K562 (cell line): ENCODE results near the gene C10orf53. TPM values are rescaled to one million over a fixed set of nuclear protein-coding genes. Genes with fewer than 3 reads are reported as not detected.

Source experiments
- ATAC-seq: fragments of 200-7000 bp; cut with Tn5 transposase; 3 replicates; pipeline ENCODE4 v1.9.1; 2020; ENCODE audit warnings: moderate library complexity
- BruUV-seq: library from RNA; stranded (reverse); fragments of 400-500 nt; replicated peaks from 2 replicates; lab custom pipeline; 2021; lab: Mats Ljungman, UMichigan
- CTCF ChIA-PET: fragments of 300-600 bp; formaldehyde crosslinking; extraction: SDS; loops from one replicate; lab custom pipeline; 2021; ENCODE audit warnings: low intra/inter-chr PET ratio; lab: Yijun Ruan, JAX
- POLR2A ChIA-PET: fragments of 300-600, 350-650 bp; sonication (Branson Sonifier 250); formaldehyde crosslinking; extraction: SDS; loops from one replicate; lab custom pipeline; 2021; ENCODE audit warnings: antibody characterized with exemption, inconsistent platforms; lab: Yijun Ruan, JAX
- DNase-seq, 4 experiments: peaks; one replicate each; pipeline versions ENCODE4 v3.0.0 to v3.0.0-alpha.2; 2011 to 2018; ENCODE audit warnings: low spot score in 3 of 4, mixed read lengths in 3 of 4; ENCODE audit errors: extremely low read depth in 1 of 4
- FAIRE-seq: peaks from 2 replicates; lab custom pipeline; 2011; peaks lifted over from hg19 to GRCh38; lab: Jason Lieb, UNC
- H2AFZ ChIP-seq: 2 replicates; pipeline ENCODE4 v1.6.0; 2011; ENCODE audit warnings: low read depth, low read length, control low read depth, inconsistent platforms
- H3K27ac ChIP-seq: fragments of 200-600 bp; 3 replicates; pipeline ENCODE4 v1.8.0; 2011; ENCODE audit warnings: low read depth, mild to moderate bottlenecking, control low read depth, inconsistent platforms, low read length, moderate library complexity, mixed read lengths; ENCODE audit errors: extremely low read depth
- H3K27me3 ChIP-seq, 2 experiments: fragments of 300-600 bp in 1 of 2; 2 replicates in 1 of 2; 3 replicates in 1 of 2; pipeline versions ENCODE4 v1.6.0 to v1.8.0; 2011; ENCODE audit warnings: inconsistent platforms in 2 of 2, low read length in 2 of 2, mild to moderate bottlenecking in 1 of 2, mixed read lengths in 1 of 2, moderate library complexity in 1 of 2; ENCODE audit not compliant: control insufficient read depth in 2 of 2, insufficient read depth in 2 of 2
- H3K36me3 ChIP-seq: fragments of 300-600 bp; 3 replicates; pipeline ENCODE4 v1.8.0; 2011; ENCODE audit warnings: mild to moderate bottlenecking, low read length, inconsistent platforms; ENCODE audit not compliant: control insufficient read depth, insufficient read depth
- H3K4me1 ChIP-seq, 2 experiments: fragments of 200-600 bp in 1 of 2; replicated peaks in 1 of 2; 2 replicates in 1 of 2; 3 replicates in 1 of 2; pipeline versions ENCODE4 v1.5.1 to v1.8.0; 2011; ENCODE audit warnings: inconsistent platforms in 2 of 2, low read length in 2 of 2, mild to moderate bottlenecking in 1 of 2, mixed read lengths in 1 of 2, moderate library complexity in 1 of 2; ENCODE audit not compliant: control insufficient read depth in 2 of 2, insufficient read depth in 2 of 2
- H3K4me2 ChIP-seq: 2 replicates; pipeline ENCODE4 v1.6.1; 2011; ENCODE audit warnings: low read length, control low read depth, inconsistent platforms, mixed read lengths; ENCODE audit not compliant: insufficient read depth
- H3K4me3 ChIP-seq: fragments of 200-600 bp; sonication (generic), shearing (Covaris generic); 2 replicates; pipeline ENCODE4 v1.5.1; 2016; ENCODE audit warnings: control low read depth, inconsistent platforms
- H3K79me2 ChIP-seq: fragments of 200-600 bp; 3 replicates; pipeline ENCODE4 v1.8.0; 2011; ENCODE audit warnings: low read length, inconsistent platforms; ENCODE audit not compliant: control insufficient read depth, insufficient read depth
- H3K9ac ChIP-seq, 2 experiments: 2 replicates each; pipeline versions ENCODE4 v1.6.0 to v1.6.1; 2011; ENCODE audit warnings: low read depth in 2 of 2, low read length in 2 of 2, control low read depth in 1 of 2, inconsistent platforms in 1 of 2, mild to moderate bottlenecking in 1 of 2, mixed read lengths in 1 of 2; ENCODE audit not compliant: insufficient read depth in 1 of 2
- H3K9me1 ChIP-seq: one replicate; pipeline ENCODE4 v1.6.0; 2011; ENCODE audit warnings: inconsistent platforms, mild to moderate bottlenecking, low read length, moderate library complexity; ENCODE audit not compliant: control insufficient read depth, insufficient read depth
- H3K9me3 ChIP-seq: replicated peaks from 2 replicates; pipeline ENCODE4 v1.5.1; 2011; ENCODE audit warnings: low read depth, low read length, inconsistent platforms; ENCODE audit not compliant: control insufficient read depth, insufficient read depth
- H4K20me1 ChIP-seq: replicated peaks from 2 replicates; pipeline ENCODE4 v1.6.1; 2011; ENCODE audit warnings: low read length, inconsistent platforms, mixed read lengths; ENCODE audit not compliant: control insufficient read depth, insufficient read depth
- ATF1 ChIP-seq, 2 experiments: fragments of 450-650 bp in 1 of 2; IDR thresholded peaks; 2 replicates each; pipeline ENCODE4 v1.6.1; 2016; ENCODE audit warnings: missing compliant biosample characterization in 1 of 2, missing genetic modification characterization in 1 of 2
- BDP1 ChIP-seq: IDR thresholded peaks from 3 replicates; pipeline ENCODE4 v1.6.1; 2011; ENCODE audit not compliant: insufficient read length, insufficient read depth
- CBX2 ChIP-seq: fragments of 200-600 bp; sonication (generic); IDR thresholded peaks from one replicate; pipeline ENCODE4 v1.6.1; 2012; ENCODE audit warnings: mild to moderate bottlenecking, low read length, inconsistent platforms; ENCODE audit not compliant: insufficient read depth, poor library complexity, severe bottlenecking
- CREBBP ChIP-seq: IDR thresholded peaks from one replicate; pipeline ENCODE4 v1.6.1; 2012; ENCODE audit warnings: low read depth, mild to moderate bottlenecking, control low read depth, inconsistent platforms, low read length
- JUND ChIP-seq, 2 experiments: IDR thresholded peaks; 2 replicates in 1 of 2; 3 replicates in 1 of 2; pipeline ENCODE4 v1.6.1; 2011; ENCODE audit warnings: borderline replicate concordance in 2 of 2, low read depth in 2 of 2, low read length in 2 of 2, improper control_type of control experiment in 1 of 2, missing biosample characterization in 1 of 2, missing genetic modification characterization in 1 of 2, missing genetic modification reagents in 1 of 2
- PHF21A ChIP-seq: fragments of 450-650 bp; IDR thresholded peaks from 2 replicates; pipeline ENCODE4 v1.6.1; 2017; ENCODE audit warnings: low read depth, borderline replicate concordance
- RFX7 ChIP-seq: fragments of 250-450 bp; sonication (Bioruptor Pico); IDR thresholded peaks from 2 replicates; pipeline ENCODE4 v1.5.1; 2021; ENCODE audit warnings: mild to moderate bottlenecking
- SP2 ChIP-seq: IDR thresholded peaks from 2 replicates; pipeline ENCODE4 v1.6.1; 2011; ENCODE audit warnings: mild to moderate bottlenecking, low read depth, low read length, moderate library complexity; ENCODE audit not compliant: poor library complexity, severe bottlenecking; ENCODE audit errors: extremely low read depth
- ZNF445 ChIP-seq: fragments of 250-450 bp; sonication (Bioruptor Pico); IDR thresholded peaks from 2 replicates; pipeline ENCODE4 v1.4.0; 2020; ENCODE audit warnings: low read depth, mild to moderate bottlenecking, moderate library complexity
- WGBS: fragments of 100-300 bp; shearing (Covaris generic); methylation state at CpG from one replicate; pipeline ENCODE4 v1.1.6; 2016; ENCODE audit warnings: low coverage, mixed read lengths; ENCODE audit not compliant: insufficient coverage; ENCODE audit errors: missing lambda C conversion rate; 5-methylcytosine and 5-hydroxymethylcytosine counted together
- in situ Hi-C: fragments of 300-500 bp; cut with MboI; formaldehyde crosslinking; loops from 4 replicates; pipeline ENCODE4 v1.15.0; 2018; ENCODE audit warnings: inconsistent platforms, mixed read lengths
- intact Hi-C: fragments of 100-400 bp; cut with micrococcal nuclease; formaldehyde crosslinking; loops from 2 replicates; pipeline ENCODE4 v1.14.2; 2022
- polyA plus RNA-seq, 8 experiments: library from polyadenylated mRNA; depleted of rRNA in 4 of 8; stranded (reverse) in 5 of 8; unstranded in 3 of 8; fragments of >200 nt; fragmentation: Nextera tagmentation in 2 of 8; fragmentation: Illumina TruSeq in 1 of 8; extraction: Ambion mirVana in 2 of 8; extraction: Trizol in 1 of 8; gene quantifications; 2 replicates each; pipeline versions ENCODE4 v1.2.1 to v1.2.3, GENCODE V29; 2011 to 2014; ENCODE audit warnings: inconsistent platforms in 1 of 8, missing spikeins in 1 of 8
- total RNA-seq, 7 experiments: library from RNA; depleted of rRNA in 6 of 7; stranded (reverse); fragments of >200 nt in 6 of 7; fragmentation: Illumina TruSeq in 2 of 7; extraction: Trizol in 2 of 7; gene quantifications; 2 replicates each; pipeline versions ENCODE4 v1.2.1 to v1.2.3, GENCODE V29; 2011 to 2021; ENCODE audit warnings: low replicate concordance in 1 of 7
- TF ChIP-seq, protein P1 (sequence below): fragments of 150-350 bp; IDR thresholded peaks from 2 replicates; pipeline ENCODE4 v1.6.1; 2014; ENCODE audit warnings: low read depth, mild to moderate bottlenecking, low read length, borderline replicate concordance
- TF ChIP-seq, protein P2 (sequence below): IDR thresholded peaks from 3 replicates; pipeline ENCODE4 v1.6.1; 2011; ENCODE audit warnings: borderline replicate concordance, mild to moderate bottlenecking; ENCODE audit not compliant: insufficient read length, insufficient read depth
- TF ChIP-seq, protein P3 (sequence below): fragments of 450-650 bp; conservative IDR thresholded peaks from 2 replicates; pipeline ENCODE4 v1.6.1; 2016; ENCODE audit warnings: missing genetic modification characterization, low read depth, mild to moderate bottlenecking, control low read depth, missing compliant biosample characterization
- TF ChIP-seq, protein P4 (sequence below): fragments of 450-650 bp; IDR thresholded peaks from 2 replicates; pipeline ENCODE4 v1.7.0; 2016; ENCODE audit warnings: borderline replicate concordance

Gene C10orf53
- total and polyA plus RNA-seq, 9 of the 15 experiments (the other 6 are each of a cell fraction or from before 2014, with no cell fraction given): not detected

DNA sequence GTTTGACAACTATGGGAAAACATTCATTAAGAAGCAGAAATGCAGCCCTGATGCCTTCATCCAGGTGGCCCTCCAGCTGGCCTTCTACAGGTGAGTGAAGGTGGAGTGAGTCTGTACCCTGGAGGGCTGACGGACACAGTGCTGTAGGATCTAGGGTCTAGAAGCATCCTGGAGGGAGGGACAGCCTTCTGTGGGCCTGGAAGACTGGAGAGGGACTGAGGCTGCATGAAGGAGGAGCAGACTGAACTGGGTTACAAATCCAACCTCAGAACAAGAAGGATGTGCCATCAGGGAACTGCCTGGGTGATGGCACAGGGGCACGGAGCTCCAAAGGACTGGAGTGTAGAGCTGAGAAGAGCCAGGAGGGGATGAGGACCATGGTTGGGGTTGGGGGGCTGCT is 27.5 kb upstream of the C10orf53 start:
- CTCF ChIA-PET: no interaction called here
- TF ChIP-seq SP2: no peak
- TF ChIP-seq PHF21A: no peak
- TF ChIP-seq ZNF445 (CRISPR knock-in tag): no peak
- no peak for TF ChIP-seq BDP1
- TF ChIP-seq CREBBP: no peak
- no peak for TF ChIP-seq JUND (IDR thresholded peaks at IDR 0.05; ENCODE audit: borderline replicate concordance, low read depth, low read length)
- TF ChIP-seq JUND (tag; IDR thresholded peaks at IDR 0.05; ENCODE audit: borderline replicate concordance, low read depth, low read length): no peak
- TF ChIP-seq RFX7 (CRISPR knock-in tag): no peak
- TF ChIP-seq, protein P1, sequence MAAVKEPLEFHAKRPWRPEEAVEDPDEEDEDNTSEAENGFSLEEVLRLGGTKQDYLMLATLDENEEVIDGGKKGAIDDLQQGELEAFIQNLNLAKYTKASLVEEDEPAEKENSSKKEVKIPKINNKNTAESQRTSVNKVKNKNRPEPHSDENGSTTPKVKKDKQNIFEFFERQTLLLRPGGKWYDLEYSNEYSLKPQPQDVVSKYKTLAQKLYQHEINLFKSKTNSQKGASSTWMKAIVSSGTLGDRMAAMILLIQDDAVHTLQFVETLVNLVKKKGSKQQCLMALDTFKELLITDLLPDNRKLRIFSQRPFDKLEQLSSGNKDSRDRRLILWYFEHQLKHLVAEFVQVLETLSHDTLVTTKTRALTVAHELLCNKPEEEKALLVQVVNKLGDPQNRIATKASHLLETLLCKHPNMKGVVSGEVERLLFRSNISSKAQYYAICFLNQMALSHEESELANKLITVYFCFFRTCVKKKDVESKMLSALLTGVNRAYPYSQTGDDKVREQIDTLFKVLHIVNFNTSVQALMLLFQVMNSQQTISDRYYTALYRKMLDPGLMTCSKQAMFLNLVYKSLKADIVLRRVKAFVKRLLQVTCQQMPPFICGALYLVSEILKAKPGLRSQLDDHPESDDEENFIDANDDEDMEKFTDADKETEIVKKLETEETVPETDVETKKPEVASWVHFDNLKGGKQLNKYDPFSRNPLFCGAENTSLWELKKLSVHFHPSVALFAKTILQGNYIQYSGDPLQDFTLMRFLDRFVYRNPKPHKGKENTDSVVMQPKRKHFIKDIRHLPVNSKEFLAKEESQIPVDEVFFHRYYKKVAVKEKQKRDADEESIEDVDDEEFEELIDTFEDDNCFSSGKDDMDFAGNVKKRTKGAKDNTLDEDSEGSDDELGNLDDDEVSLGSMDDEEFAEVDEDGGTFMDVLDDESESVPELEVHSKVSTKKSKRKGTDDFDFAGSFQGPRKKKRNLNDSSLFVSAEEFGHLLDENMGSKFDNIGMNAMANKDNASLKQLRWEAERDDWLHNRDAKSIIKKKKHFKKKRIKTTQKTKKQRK: no peak
- TF ChIP-seq CBX2: no peak
- TF ChIP-seq, protein P2, sequence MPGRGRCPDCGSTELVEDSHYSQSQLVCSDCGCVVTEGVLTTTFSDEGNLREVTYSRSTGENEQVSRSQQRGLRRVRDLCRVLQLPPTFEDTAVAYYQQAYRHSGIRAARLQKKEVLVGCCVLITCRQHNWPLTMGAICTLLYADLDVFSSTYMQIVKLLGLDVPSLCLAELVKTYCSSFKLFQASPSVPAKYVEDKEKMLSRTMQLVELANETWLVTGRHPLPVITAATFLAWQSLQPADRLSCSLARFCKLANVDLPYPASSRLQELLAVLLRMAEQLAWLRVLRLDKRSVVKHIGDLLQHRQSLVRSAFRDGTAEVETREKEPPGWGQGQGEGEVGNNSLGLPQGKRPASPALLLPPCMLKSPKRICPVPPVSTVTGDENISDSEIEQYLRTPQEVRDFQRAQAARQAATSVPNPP: no peak
- TF ChIP-seq, protein P3, sequence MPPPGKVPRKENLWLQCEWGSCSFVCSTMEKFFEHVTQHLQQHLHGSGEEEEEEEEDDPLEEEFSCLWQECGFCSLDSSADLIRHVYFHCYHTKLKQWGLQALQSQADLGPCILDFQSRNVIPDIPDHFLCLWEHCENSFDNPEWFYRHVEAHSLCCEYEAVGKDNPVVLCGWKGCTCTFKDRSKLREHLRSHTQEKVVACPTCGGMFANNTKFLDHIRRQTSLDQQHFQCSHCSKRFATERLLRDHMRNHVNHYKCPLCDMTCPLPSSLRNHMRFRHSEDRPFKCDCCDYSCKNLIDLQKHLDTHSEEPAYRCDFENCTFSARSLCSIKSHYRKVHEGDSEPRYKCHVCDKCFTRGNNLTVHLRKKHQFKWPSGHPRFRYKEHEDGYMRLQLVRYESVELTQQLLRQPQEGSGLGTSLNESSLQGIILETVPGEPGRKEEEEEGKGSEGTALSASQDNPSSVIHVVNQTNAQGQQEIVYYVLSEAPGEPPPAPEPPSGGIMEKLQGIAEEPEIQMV (tag): no peak
- TF ChIP-seq, protein P4, sequence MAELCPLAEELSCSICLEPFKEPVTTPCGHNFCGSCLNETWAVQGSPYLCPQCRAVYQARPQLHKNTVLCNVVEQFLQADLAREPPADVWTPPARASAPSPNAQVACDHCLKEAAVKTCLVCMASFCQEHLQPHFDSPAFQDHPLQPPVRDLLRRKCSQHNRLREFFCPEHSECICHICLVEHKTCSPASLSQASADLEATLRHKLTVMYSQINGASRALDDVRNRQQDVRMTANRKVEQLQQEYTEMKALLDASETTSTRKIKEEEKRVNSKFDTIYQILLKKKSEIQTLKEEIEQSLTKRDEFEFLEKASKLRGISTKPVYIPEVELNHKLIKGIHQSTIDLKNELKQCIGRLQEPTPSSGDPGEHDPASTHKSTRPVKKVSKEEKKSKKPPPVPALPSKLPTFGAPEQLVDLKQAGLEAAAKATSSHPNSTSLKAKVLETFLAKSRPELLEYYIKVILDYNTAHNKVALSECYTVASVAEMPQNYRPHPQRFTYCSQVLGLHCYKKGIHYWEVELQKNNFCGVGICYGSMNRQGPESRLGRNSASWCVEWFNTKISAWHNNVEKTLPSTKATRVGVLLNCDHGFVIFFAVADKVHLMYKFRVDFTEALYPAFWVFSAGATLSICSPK: no peak
- no peak for TF ChIP-seq ATF1 (CRISPR knock-in tag; IDR thresholded peaks at IDR 0.05)
- TF ChIP-seq ATF1 (tag; IDR thresholded peaks at IDR 0.05): no peak

More for the DNA sequence above, 27.5 kb upstream of the C10orf53 start:
- Histone ChIP-seq H3K4me3 (no peak overlapping the region), H3K9me3 (no peaks in the 10 kb centered on the region), H3K9ac (no peak overlapping the region), H3K36me3 (no peaks in the 10 kb centered on the region), H3K27ac (no peak overlapping the region), H3K27me3 (peaks cover 28 to 68% of the 10 kb centered on the region in 2 experiments; a peak in 4 of 5 replicates), H4K20me1 (peaks cover 14% of the 10 kb centered on the region; the same call in 1 of the 2 replicates), H3K4me1 (0 out of 5 replicates have a peak, but pooled peaks cover 0 to 3% of the 10 kb centered on the region in 2 experiments), H3K79me2 (no peaks in the 10 kb centered on the region), H3K9me1 (no peaks in the 10 kb centered on the region), H3K4me2 (no peak overlapping the region), H2AFZ (no peak overlapping the region)
- 0% methylated on average over 2 of the region's 2 CpGs for WGBS
- ATAC-seq (no peak), DNase-seq (no peak), FAIRE-seq (no peak)
- BruUV-seq: no TSS peak
- in situ Hi-C loops: no loop called here
- intact Hi-C loops: no loop called here
- POLR2A ChIA-PET: no interaction called here
